ENCODE data around the gene UBE2E3.

The UBE2E3 gene

DNA sequence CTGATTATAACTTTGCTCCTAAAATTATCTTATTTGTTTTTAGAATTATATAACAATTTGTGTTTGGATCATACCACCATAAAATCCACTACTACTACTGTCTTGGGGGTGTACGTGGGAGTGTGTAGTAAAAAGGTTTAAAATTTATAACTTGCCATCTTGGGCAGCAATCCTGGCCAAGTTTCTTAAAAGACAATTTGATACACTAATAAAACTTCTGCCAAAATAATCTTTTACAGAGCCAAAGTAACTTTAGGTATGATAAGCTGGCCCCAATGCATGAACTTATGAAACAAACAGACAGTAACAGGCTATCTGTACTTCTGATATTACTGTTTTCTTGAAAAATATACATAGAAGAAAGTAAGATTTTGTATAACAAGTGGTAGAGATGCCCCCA lies 11.3 kb upstream of the UBE2E3 start:
- Histone ChIP-seq H3K79me2 (ENCODE audit: control insufficient read depth, insufficient read depth, low read length) (no peaks in the 10 kb centered on the region), H3K18ac (ENCODE audit: low read length) (no peak overlapping the region), H3K27me3 (ENCODE audit: insufficient read depth, low read length, poor library complexity) (no peaks in the 10 kb centered on the region), H3K4me2 (ENCODE audit: low read length) (no peak overlapping the region), H2BK15ac (replicated peaks; ENCODE audit: low read depth) (no peak overlapping the region), H2BK5ac (ENCODE audit: low read length) (no peak overlapping the region), H3K27ac (ENCODE audit: low read depth, low read length) (no peak overlapping the region), H4K8ac (ENCODE audit: low read depth, low read length) (no peak overlapping the region), H3K56ac (ENCODE audit: low read length) (no peak overlapping the region), H3K36me3 (ENCODE audit: control insufficient read depth, insufficient read depth, low read length) (no peaks in the 10 kb centered on the region), H3K4me3 (ENCODE audit: low read length) (no peak overlapping the region), H3K4me1 (ENCODE audit: control insufficient read depth, low read depth, low read length) (no peaks in the 10 kb centered on the region), H4K5ac (ENCODE audit: low read length) (no peak overlapping the region), H3K9ac (ENCODE audit: low read length) (no peak overlapping the region), H3K4ac (ENCODE audit: low read depth, low read length) (no peak overlapping the region), H2BK120ac (ENCODE audit: low read depth, low read length) (no peak overlapping the region), H2AK5ac (ENCODE audit: low read length) (no peak overlapping the region), H3K23ac (ENCODE audit: low read length) (no peak overlapping the region), H3K79me1 (ENCODE audit: low read length) (no peaks in the 10 kb centered on the region)
- no peak for DNase-seq
- no CpG with 5 or more reads among the region's 1 CpG for WGBS (ENCODE audit: extremely low coverage, insufficient coverage, low lambda C conversion rate)

DNA sequence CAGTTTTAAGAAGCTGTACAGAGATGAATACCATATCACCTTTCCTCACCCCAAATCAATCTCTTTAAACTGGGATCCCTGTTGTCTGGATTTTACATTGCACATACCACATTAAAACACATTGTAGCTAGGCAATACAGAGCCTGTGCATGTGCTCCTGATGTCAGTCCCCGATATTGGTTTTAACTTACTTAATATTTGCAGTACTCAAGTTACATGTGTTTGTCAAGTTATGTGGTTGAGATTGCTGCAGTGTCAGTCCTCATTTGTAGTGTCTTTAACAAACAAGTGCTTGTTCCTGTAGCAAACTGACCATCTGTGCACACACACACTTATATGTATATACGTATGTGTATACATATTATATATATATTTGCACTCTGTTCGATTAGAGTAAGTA lies 10.4 kb upstream of the UBE2E3 start:
- H3K56ac ChIP-seq (ENCODE audit: low read length), result no peak overlapping the region
- H3K79me1 ChIP-seq (ENCODE audit: low read length), result no peaks in the 10 kb centered on the region
- no peak overlapping the region for H3K4ac ChIP-seq (ENCODE audit: low read depth, low read length)
- H4K8ac ChIP-seq (ENCODE audit: low read depth, low read length), result no peak overlapping the region
- H3K4me3 ChIP-seq (ENCODE audit: low read length), result no peak overlapping the region
- H3K4me2 ChIP-seq (ENCODE audit: low read length), result no peak overlapping the region
- H2BK5ac ChIP-seq (ENCODE audit: low read length), result no peak overlapping the region
- DNase-seq, result no peak
- H3K36me3 ChIP-seq (ENCODE audit: control insufficient read depth, insufficient read depth, low read length), result no peaks in the 10 kb centered on the region
- no peak overlapping the region for H3K9ac ChIP-seq (ENCODE audit: low read length)
- no peak overlapping the region for H3K18ac ChIP-seq (ENCODE audit: low read length)
- no peak overlapping the region for H3K27ac ChIP-seq (ENCODE audit: low read depth, low read length)
- H3K27me3 ChIP-seq (ENCODE audit: insufficient read depth, low read length, poor library complexity), result no peaks in the 10 kb centered on the region
- no peaks in the 10 kb centered on the region for H3K79me2 ChIP-seq (ENCODE audit: control insufficient read depth, insufficient read depth, low read length)
- no peak overlapping the region for H2BK15ac ChIP-seq (replicated peaks; ENCODE audit: low read depth)
- H3K23ac ChIP-seq (ENCODE audit: low read length), result no peak overlapping the region
- H2AK5ac ChIP-seq (ENCODE audit: low read length), result no peak overlapping the region
- H4K5ac ChIP-seq (ENCODE audit: low read length), result no peak overlapping the region
- H3K4me1 ChIP-seq (ENCODE audit: control insufficient read depth, low read depth, low read length), result no peaks in the 10 kb centered on the region
- no peak overlapping the region for H2BK120ac ChIP-seq (ENCODE audit: low read depth, low read length)
- WGBS (ENCODE audit: extremely low coverage, insufficient coverage, low lambda C conversion rate), result no CpG with 5 or more reads among the region's 3 CpGs

DNA sequence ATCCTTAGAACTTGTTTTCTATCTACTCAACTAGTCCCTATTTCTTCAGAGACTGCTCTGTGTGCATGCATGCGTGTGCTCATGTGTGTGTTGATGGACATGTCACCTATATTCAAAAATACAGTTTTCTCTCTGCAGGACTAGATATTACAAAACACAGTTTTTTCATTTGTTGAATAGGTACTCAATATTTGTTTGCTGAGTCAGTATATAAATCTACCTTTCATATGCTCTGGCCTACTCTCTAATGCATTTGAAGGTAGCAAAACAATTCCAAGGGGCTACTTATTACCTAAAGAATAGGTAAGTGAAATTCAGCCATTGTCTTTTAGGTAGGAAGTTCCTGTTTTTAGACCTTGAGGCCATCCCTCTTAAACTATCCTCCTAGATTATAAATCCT lies 8.6 kb upstream of the UBE2E3 start:
- H3K4me3 ChIP-seq (ENCODE audit: low read length), result no peak overlapping the region

GRCh38 chr2:180975585-180975984 lies 4.8 kb upstream of the UBE2E3 start:
- Histone ChIP-seq H3K4ac (ENCODE audit: low read depth, low read length) (no peak overlapping the region), H3K27ac (ENCODE audit: low read depth, low read length) (no peak overlapping the region), H2BK5ac (ENCODE audit: low read length) (no peak overlapping the region), H2AK5ac (ENCODE audit: low read length) (no peak overlapping the region), H3K4me3 (ENCODE audit: low read length) (no peak overlapping the region), H3K36me3 (ENCODE audit: control insufficient read depth, insufficient read depth, low read length) (no peaks in the 10 kb centered on the region), H4K5ac (ENCODE audit: low read length) (no peak overlapping the region), H3K18ac (ENCODE audit: low read length) (no peak overlapping the region), H2BK15ac (replicated peaks; ENCODE audit: low read depth) (no peak overlapping the region), H3K27me3 (ENCODE audit: insufficient read depth, low read length, poor library complexity) (no peaks in the 10 kb centered on the region), H3K56ac (ENCODE audit: low read length) (no peak overlapping the region), H3K4me2 (ENCODE audit: low read length) (no peak overlapping the region), H3K23ac (ENCODE audit: low read length) (no peak overlapping the region), H3K9ac (ENCODE audit: low read length) (no peak overlapping the region), H3K4me1 (ENCODE audit: control insufficient read depth, low read depth, low read length) (no peaks in the 10 kb centered on the region), H3K79me1 (ENCODE audit: low read length) (no peaks in the 10 kb centered on the region), H2BK120ac (ENCODE audit: low read depth, low read length) (no peak overlapping the region), H3K79me2 (ENCODE audit: control insufficient read depth, insufficient read depth, low read length) (no peaks in the 10 kb centered on the region), H4K8ac (ENCODE audit: low read depth, low read length) (no peak overlapping the region)
- WGBS (ENCODE audit: extremely low coverage, insufficient coverage, low lambda C conversion rate), result no CpG with 5 or more reads among the region's 2 CpGs
- no peak for DNase-seq

More for the DNA sequence above, 8.6 kb upstream of the UBE2E3 start:
- Histone ChIP-seq H3K79me2 (ENCODE audit: control insufficient read depth, insufficient read depth, low read length) (no peaks in the 10 kb centered on the region), H2BK15ac (replicated peaks; ENCODE audit: low read depth) (no peak overlapping the region), H3K23ac (ENCODE audit: low read length) (no peak overlapping the region), H4K8ac (ENCODE audit: low read depth, low read length) (no peak overlapping the region), H3K36me3 (ENCODE audit: control insufficient read depth, insufficient read depth, low read length) (no peaks in the 10 kb centered on the region), H4K5ac (ENCODE audit: low read length) (no peak overlapping the region), H3K4me1 (ENCODE audit: control insufficient read depth, low read depth, low read length) (no peaks in the 10 kb centered on the region), H3K27ac (ENCODE audit: low read depth, low read length) (no peak overlapping the region), H2BK120ac (ENCODE audit: low read depth, low read length) (no peak overlapping the region), H2AK5ac (ENCODE audit: low read length) (no peak overlapping the region), H3K79me1 (ENCODE audit: low read length) (no peaks in the 10 kb centered on the region), H3K18ac (ENCODE audit: low read length) (no peak overlapping the region), H3K4me2 (ENCODE audit: low read length) (no peak overlapping the region), H2BK5ac (ENCODE audit: low read length) (no peak overlapping the region), H3K27me3 (ENCODE audit: insufficient read depth, low read length, poor library complexity) (no peaks in the 10 kb centered on the region), H3K56ac (ENCODE audit: low read length) (no peak overlapping the region), H3K9ac (ENCODE audit: low read length) (no peak overlapping the region), H3K4ac (ENCODE audit: low read depth, low read length) (no peak overlapping the region)
- DNase-seq, result no peak
- no CpG with 5 or more reads among the region's 1 CpG for WGBS (ENCODE audit: extremely low coverage, insufficient coverage, low lambda C conversion rate)

- peak overlapping the region; percentile 4 for H3K27ac ChIP-seq (ENCODE audit: low read depth, low read length)
- no CpG with 5 or more reads among the region's 7 CpGs for WGBS (ENCODE audit: extremely low coverage, insufficient coverage, low lambda C conversion rate)
Observed at GRCh38 chr2:180978903-180979748, 1.3 kb upstream of the UBE2E3 start.

DNA sequence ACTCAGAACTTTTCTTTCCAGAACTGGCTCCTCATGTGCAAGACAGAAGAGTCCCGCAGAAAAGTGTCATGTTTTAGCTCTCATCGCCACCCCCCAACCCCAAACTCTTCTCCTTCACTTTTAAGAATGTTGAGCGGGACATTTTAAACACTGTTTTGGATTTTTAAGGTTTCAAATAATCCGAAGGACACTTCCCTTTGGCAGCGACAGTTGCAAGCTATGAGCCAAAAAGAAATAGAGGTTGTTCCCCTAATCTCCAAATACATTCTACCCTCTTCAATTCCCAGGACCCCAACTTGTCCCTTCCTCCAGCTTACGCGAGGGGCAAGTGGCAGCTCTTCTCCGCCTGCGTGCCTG lies 678 bp upstream of the UBE2E3 start:
- Histone ChIP-seq H2BK5ac (ENCODE audit: low read length) (no peak overlapping the region), H3K4me2 (ENCODE audit: low read length) (peak overlapping the region; percentile 34), H3K79me1 (ENCODE audit: low read length) (no peaks in the 10 kb centered on the region), H3K36me3 (ENCODE audit: control insufficient read depth, insufficient read depth, low read length) (no peaks in the 10 kb centered on the region), H3K4ac (ENCODE audit: low read depth, low read length) (peak overlapping the region; percentile 96), H3K23ac (ENCODE audit: low read length) (no peak overlapping the region), H3K56ac (ENCODE audit: low read length) (peak overlapping the region; percentile 87), H2BK15ac (replicated peaks; ENCODE audit: low read depth) (peak overlapping the region; percentile 57), H3K4me1 (ENCODE audit: control insufficient read depth, low read depth, low read length) (no peaks in the 10 kb centered on the region), H3K4me3 (ENCODE audit: low read length) (no peak overlapping the region), H2AK5ac (ENCODE audit: low read length) (no peak overlapping the region), H3K27ac (ENCODE audit: low read depth, low read length) (peak overlapping the region; percentile 71), H4K5ac (ENCODE audit: low read length) (no peak overlapping the region), H3K9ac (ENCODE audit: low read length) (peak overlapping the region; percentile 67), H3K27me3 (ENCODE audit: insufficient read depth, low read length, poor library complexity) (no peaks in the 10 kb centered on the region), H3K18ac (ENCODE audit: low read length) (peak overlapping the region; percentile 100), H4K8ac (ENCODE audit: low read depth, low read length) (peak overlapping the region; percentile 96), H3K79me2 (ENCODE audit: control insufficient read depth, insufficient read depth, low read length) (peaks cover 6% of the 10 kb centered on the region), H2BK120ac (ENCODE audit: low read depth, low read length) (peak overlapping the region; percentile 76)
- no peak for DNase-seq
- no CpG with 5 or more reads among the region's 9 CpGs for WGBS (ENCODE audit: extremely low coverage, insufficient coverage, low lambda C conversion rate)

More at GRCh38 chr2:180978903-180979748, 1.3 kb upstream of the UBE2E3 start:
- Histone ChIP-seq H3K4me3 (ENCODE audit: low read length) (no peak overlapping the region), H3K27me3 (ENCODE audit: insufficient read depth, low read length, poor library complexity) (no peaks in the 10 kb centered on the region), H3K4me2 (ENCODE audit: low read length) (no peak overlapping the region), H3K36me3 (ENCODE audit: control insufficient read depth, insufficient read depth, low read length) (no peaks in the 10 kb centered on the region), H3K4me1 (ENCODE audit: control insufficient read depth, low read depth, low read length) (no peaks in the 10 kb centered on the region), H3K9ac (ENCODE audit: low read length) (no peak overlapping the region), H3K79me1 (ENCODE audit: low read length) (no peaks in the 10 kb centered on the region), H3K79me2 (ENCODE audit: control insufficient read depth, insufficient read depth, low read length) (peaks cover 6% of the 10 kb centered on the region), H3K18ac (ENCODE audit: low read length) (peak overlapping the region; percentile 60), H2BK15ac (replicated peaks; ENCODE audit: low read depth) (no peak overlapping the region), H4K8ac (ENCODE audit: low read depth, low read length) (peak overlapping the region; percentile 96), H3K56ac (ENCODE audit: low read length) (peak overlapping the region; percentile 87), H2BK5ac (ENCODE audit: low read length) (no peak overlapping the region), H2BK120ac (ENCODE audit: low read depth, low read length) (no peak overlapping the region), H3K4ac (ENCODE audit: low read depth, low read length) (no peak overlapping the region), H4K5ac (ENCODE audit: low read length) (no peak overlapping the region), H2AK5ac (ENCODE audit: low read length) (no peak overlapping the region), H3K23ac (ENCODE audit: low read length) (no peak overlapping the region)
- DNase-seq, result peak; percentile 64
